K562 (cell line): ENCODE measurements around the gene TTC4. TPM values are rescaled to one million over a fixed set of nuclear protein-coding genes. Genes with fewer than 3 reads are reported as not detected.

ENCODE experiments used
- ATAC-seq: fragments of 200-7000 bp; cut with Tn5 transposase; 3 replicates; pipeline ENCODE4 v1.9.1; 2020; ENCODE audit warnings: moderate library complexity
- BruUV-seq: library from RNA; stranded (reverse); fragments of 400-500 nt; replicated peaks from 2 replicates; lab custom pipeline; 2021; lab: Mats Ljungman, UMichigan
- CTCF ChIA-PET: fragments of 300-600 bp; formaldehyde crosslinking; extraction: SDS; loops from one replicate; lab custom pipeline; 2021; ENCODE audit warnings: low intra/inter-chr PET ratio; lab: Yijun Ruan, JAX
- POLR2A ChIA-PET: fragments of 300-600, 350-650 bp; sonication (Branson Sonifier 250); formaldehyde crosslinking; extraction: SDS; loops from one replicate; lab custom pipeline; 2021; ENCODE audit warnings: antibody characterized with exemption, inconsistent platforms; lab: Yijun Ruan, JAX
- DNase-seq, 4 experiments: peaks; one replicate each; pipeline versions ENCODE4 v3.0.0 to v3.0.0-alpha.2; 2011 to 2018; ENCODE audit warnings: low spot score in 3 of 4, mixed read lengths in 3 of 4; ENCODE audit errors: extremely low read depth in 1 of 4
- FAIRE-seq: peaks from 2 replicates; lab custom pipeline; 2011; peaks lifted over from hg19 to GRCh38; lab: Jason Lieb, UNC
- H2AFZ ChIP-seq: 2 replicates; pipeline ENCODE4 v1.6.0; 2011; ENCODE audit warnings: low read depth, low read length, control low read depth, inconsistent platforms
- H3K27ac ChIP-seq: fragments of 200-600 bp; 3 replicates; pipeline ENCODE4 v1.8.0; 2011; ENCODE audit warnings: low read depth, mild to moderate bottlenecking, control low read depth, inconsistent platforms, low read length, moderate library complexity, mixed read lengths; ENCODE audit errors: extremely low read depth
- H3K27me3 ChIP-seq, 2 experiments: fragments of 300-600 bp in 1 of 2; 2 replicates in 1 of 2; 3 replicates in 1 of 2; pipeline versions ENCODE4 v1.6.0 to v1.8.0; 2011; ENCODE audit warnings: inconsistent platforms in 2 of 2, low read length in 2 of 2, mild to moderate bottlenecking in 1 of 2, mixed read lengths in 1 of 2, moderate library complexity in 1 of 2; ENCODE audit not compliant: control insufficient read depth in 2 of 2, insufficient read depth in 2 of 2
- H3K36me3 ChIP-seq: fragments of 300-600 bp; 3 replicates; pipeline ENCODE4 v1.8.0; 2011; ENCODE audit warnings: mild to moderate bottlenecking, low read length, inconsistent platforms; ENCODE audit not compliant: control insufficient read depth, insufficient read depth
- H3K4me1 ChIP-seq, 2 experiments: fragments of 200-600 bp in 1 of 2; replicated peaks in 1 of 2; 2 replicates in 1 of 2; 3 replicates in 1 of 2; pipeline versions ENCODE4 v1.5.1 to v1.8.0; 2011; ENCODE audit warnings: inconsistent platforms in 2 of 2, low read length in 2 of 2, mild to moderate bottlenecking in 1 of 2, mixed read lengths in 1 of 2, moderate library complexity in 1 of 2; ENCODE audit not compliant: control insufficient read depth in 2 of 2, insufficient read depth in 2 of 2
- H3K4me2 ChIP-seq: 2 replicates; pipeline ENCODE4 v1.6.1; 2011; ENCODE audit warnings: low read length, control low read depth, inconsistent platforms, mixed read lengths; ENCODE audit not compliant: insufficient read depth
- H3K4me3 ChIP-seq: fragments of 200-600 bp; sonication (generic), shearing (Covaris generic); 2 replicates; pipeline ENCODE4 v1.5.1; 2016; ENCODE audit warnings: control low read depth, inconsistent platforms
- H3K79me2 ChIP-seq: fragments of 200-600 bp; 3 replicates; pipeline ENCODE4 v1.8.0; 2011; ENCODE audit warnings: low read length, inconsistent platforms; ENCODE audit not compliant: control insufficient read depth, insufficient read depth
- H3K9ac ChIP-seq, 2 experiments: 2 replicates each; pipeline versions ENCODE4 v1.6.0 to v1.6.1; 2011; ENCODE audit warnings: low read depth in 2 of 2, low read length in 2 of 2, control low read depth in 1 of 2, inconsistent platforms in 1 of 2, mild to moderate bottlenecking in 1 of 2, mixed read lengths in 1 of 2; ENCODE audit not compliant: insufficient read depth in 1 of 2
- H3K9me1 ChIP-seq: one replicate; pipeline ENCODE4 v1.6.0; 2011; ENCODE audit warnings: inconsistent platforms, mild to moderate bottlenecking, low read length, moderate library complexity; ENCODE audit not compliant: control insufficient read depth, insufficient read depth
- H3K9me3 ChIP-seq: replicated peaks from 2 replicates; pipeline ENCODE4 v1.5.1; 2011; ENCODE audit warnings: low read depth, low read length, inconsistent platforms; ENCODE audit not compliant: control insufficient read depth, insufficient read depth
- H4K20me1 ChIP-seq: replicated peaks from 2 replicates; pipeline ENCODE4 v1.6.1; 2011; ENCODE audit warnings: low read length, inconsistent platforms, mixed read lengths; ENCODE audit not compliant: control insufficient read depth, insufficient read depth
- ARID1B ChIP-seq: fragments of 450-650 bp; IDR thresholded peaks from 2 replicates; pipeline ENCODE4 v1.6.1; 2016; ENCODE audit warnings: antibody characterized with exemption, mild to moderate bottlenecking, inconsistent platforms
- ARNT ChIP-seq, 2 experiments: fragments of 450-650 bp; IDR thresholded peaks; 2 replicates each; pipeline ENCODE4 v1.6.1; 2016; ENCODE audit warnings: mild to moderate bottlenecking in 1 of 2
- C11orf30 ChIP-seq: fragments of 450-650 bp; IDR thresholded peaks from 2 replicates; pipeline ENCODE4 v1.6.1; 2016; ENCODE audit warnings: low read depth, mild to moderate bottlenecking
- CEBPB ChIP-seq: fragments of 450-650 bp; IDR thresholded peaks from 2 replicates; pipeline ENCODE4 v1.6.1; 2016; ENCODE audit warnings: missing genetic modification characterization, missing compliant biosample characterization
- CREM ChIP-seq: IDR thresholded peaks from 2 replicates; pipeline ENCODE4 v1.6.1; 2014; ENCODE audit warnings: antibody characterized with exemption, low read depth
- CTBP1 ChIP-seq: fragments of 450-650 bp; IDR thresholded peaks from 2 replicates; pipeline ENCODE4 v1.6.1; 2016; ENCODE audit warnings: borderline replicate concordance
- DLX4 ChIP-seq: fragments of 250-450 bp; sonication (Bioruptor Pico); IDR thresholded peaks from 2 replicates; pipeline ENCODE4 v1.6.1; 2021; ENCODE audit warnings: mild to moderate bottlenecking
- ERF ChIP-seq: fragments of 450-650 bp; formaldehyde crosslinking; IDR thresholded peaks from 2 replicates; pipeline ENCODE4 v1.4.0; 2020; ENCODE audit warnings: mild to moderate bottlenecking, mixed read lengths
- JUNB ChIP-seq: fragments of 450-650 bp; formaldehyde crosslinking; conservative IDR thresholded peaks from 2 replicates; pipeline ENCODE4 v1.4.0; 2020; ENCODE audit warnings: mild to moderate bottlenecking
- NBN ChIP-seq: fragments of 450-650 bp; IDR thresholded peaks from 2 replicates; pipeline ENCODE4 v1.6.1; 2016; ENCODE audit warnings: low read depth, mild to moderate bottlenecking
- PKNOX1 ChIP-seq: fragments of 450-650 bp; IDR thresholded peaks from 2 replicates; pipeline ENCODE4 v1.6.1; 2016
- TSHZ1 ChIP-seq: fragments of 250-450 bp; sonication (Bioruptor Pico); IDR thresholded peaks from 2 replicates; pipeline ENCODE4 v1.4.0; 2020; ENCODE audit warnings: mild to moderate bottlenecking, moderate library complexity
- XRCC3 ChIP-seq: fragments of 450-650 bp; IDR thresholded peaks from 2 replicates; pipeline ENCODE4 v1.6.1; 2017; ENCODE audit warnings: mild to moderate bottlenecking, moderate library complexity
- ZBTB12 ChIP-seq: fragments of 250-450 bp; sonication (Bioruptor Pico); IDR thresholded peaks from 2 replicates; pipeline ENCODE4 v1.4.0; 2020
- ZNF133 ChIP-seq: fragments of 250-450 bp; sonication (Bioruptor Pico); IDR thresholded peaks from 2 replicates; pipeline ENCODE4 v1.4.0; 2020; ENCODE audit warnings: mild to moderate bottlenecking
- ZNF140 ChIP-seq: fragments of 250-450 bp; sonication (Bioruptor Pico); IDR thresholded peaks from 2 replicates; pipeline ENCODE4 v1.8.0; 2021; ENCODE audit warnings: moderate library complexity, mild to moderate bottlenecking, inconsistent platforms
- ZNF384 ChIP-seq: IDR thresholded peaks from 2 replicates; pipeline ENCODE4 v1.6.1; 2012; ENCODE audit warnings: low read depth, low read length, improper control_type of control experiment
- ZNF766 ChIP-seq: fragments of 200-800 bp; sonication (Bioruptor generic); conservative IDR thresholded peaks from 2 replicates; pipeline ENCODE4 v1.6.1; 2016; ENCODE audit warnings: missing genetic modification characterization, missing compliant biosample characterization
- ZSCAN32 ChIP-seq: fragments of 450-650 bp; formaldehyde crosslinking; IDR thresholded peaks from 2 replicates; pipeline ENCODE4 v1.4.0; 2020; ENCODE audit warnings: mild to moderate bottlenecking, moderate library complexity
- WGBS: fragments of 100-300 bp; shearing (Covaris generic); methylation state at CpG from one replicate; pipeline ENCODE4 v1.1.6; 2016; ENCODE audit warnings: low coverage, mixed read lengths; ENCODE audit not compliant: insufficient coverage; ENCODE audit errors: missing lambda C conversion rate; 5-methylcytosine and 5-hydroxymethylcytosine counted together
- in situ Hi-C: fragments of 300-500 bp; cut with MboI; formaldehyde crosslinking; loops from 4 replicates; pipeline ENCODE4 v1.15.0; 2018; ENCODE audit warnings: inconsistent platforms, mixed read lengths
- intact Hi-C: fragments of 100-400 bp; cut with micrococcal nuclease; formaldehyde crosslinking; loops from 2 replicates; pipeline ENCODE4 v1.14.2; 2022
- polyA plus RNA-seq, 8 experiments: library from polyadenylated mRNA; depleted of rRNA in 4 of 8; stranded (reverse) in 5 of 8; unstranded in 3 of 8; fragments of >200 nt; fragmentation: Nextera tagmentation in 2 of 8; fragmentation: Illumina TruSeq in 1 of 8; extraction: Ambion mirVana in 2 of 8; extraction: Trizol in 1 of 8; gene quantifications; 2 replicates each; pipeline versions ENCODE4 v1.2.1 to v1.2.3, GENCODE V29; 2011 to 2014; ENCODE audit warnings: inconsistent platforms in 1 of 8, missing spikeins in 1 of 8
- total RNA-seq, 7 experiments: library from RNA; depleted of rRNA in 6 of 7; stranded (reverse); fragments of >200 nt in 6 of 7; fragmentation: Illumina TruSeq in 2 of 7; extraction: Trizol in 2 of 7; gene quantifications; 2 replicates each; pipeline versions ENCODE4 v1.2.1 to v1.2.3, GENCODE V29; 2011 to 2021; ENCODE audit warnings: low replicate concordance in 1 of 7

The TTC4 gene
- total and polyA plus RNA-seq, 9 of the 15 experiments (the other 6 are each of a cell fraction or from before 2014, with no cell fraction given): 36.3 to 111 (median 54.1) TPM

GRCh38 chr1:54679706-54680105, 36.0 kb upstream of the TTC4 start:
- in situ Hi-C loops (loop anchor here (10.0 kb wide), 1 partner anchor 315 kb away; the partner anchor contains the start of gene BSND), intact Hi-C loops (loop anchor here (10.0 kb wide), 1 partner anchor 315 kb away; the partner anchor contains the start of gene BSND)
- BruUV-seq: no TSS peak
- ATAC-seq (no peak; the same call in 2 of the 3 replicates), DNase-seq (no peak), FAIRE-seq (no peak)
- no peak overlapping the region for H3K4me3 ChIP-seq
- H3K4me2 ChIP-seq: no peak overlapping the region
- H3K4me1 ChIP-seq: no peaks in the 10 kb centered on the region
- no peak overlapping the region for H3K9ac ChIP-seq
- TF ChIP-seq ARID1B (no peak), CTBP1 (no peak), NBN (no peak), C11orf30 (no peak), CEBPB (tag) (no peak), ZNF140 (CRISPR knock-in tag) (no peak), XRCC3 (no peak), ZNF766 (CRISPR knock-in tag) (no peak), JUNB (CRISPR knock-in tag) (no peak), DLX4 (no peak), ZSCAN32 (CRISPR knock-in tag) (no peak), PKNOX1 (no peak), ZNF133 (CRISPR knock-in tag) (no peak), ERF (CRISPR knock-in tag) (no peak), CREM (no peak), ARNT (IDR thresholded peaks at IDR 0.05) (no peak), ZBTB12 (no peak), ZNF384 (no peak), TSHZ1 (CRISPR knock-in tag) (no peak)
- ChIA-PET POLR2A (interaction anchor here (0.8 to 1.1 kb wide), 2 partner anchors 10 to 169 kb away, joined by 3 read pairs; no protein-coding TSS in a partner anchor), CTCF (no interaction called here)
- H3K9me1 ChIP-seq: no peaks in the 10 kb centered on the region
- H3K36me3 ChIP-seq: no peaks in the 10 kb centered on the region
- no peak overlapping the region for H2AFZ ChIP-seq
- no peak overlapping the region for H3K27ac ChIP-seq
- H4K20me1 ChIP-seq: no peaks in the 10 kb centered on the region
- H3K27me3 ChIP-seq: peaks cover 37 to 57% of the 10 kb centered on the region in 2 experiments
- H3K9me3 ChIP-seq: no peaks in the 10 kb centered on the region
- 1% methylated on average over 7 of the region's 7 CpGs for WGBS
- H3K79me2 ChIP-seq: no peaks in the 10 kb centered on the region
